ENCODE results near the gene RASA2.
A peak's percentile ranks its signal among the peaks of the same experiment; 100 is the strongest.

RASA2 gene

DNA sequence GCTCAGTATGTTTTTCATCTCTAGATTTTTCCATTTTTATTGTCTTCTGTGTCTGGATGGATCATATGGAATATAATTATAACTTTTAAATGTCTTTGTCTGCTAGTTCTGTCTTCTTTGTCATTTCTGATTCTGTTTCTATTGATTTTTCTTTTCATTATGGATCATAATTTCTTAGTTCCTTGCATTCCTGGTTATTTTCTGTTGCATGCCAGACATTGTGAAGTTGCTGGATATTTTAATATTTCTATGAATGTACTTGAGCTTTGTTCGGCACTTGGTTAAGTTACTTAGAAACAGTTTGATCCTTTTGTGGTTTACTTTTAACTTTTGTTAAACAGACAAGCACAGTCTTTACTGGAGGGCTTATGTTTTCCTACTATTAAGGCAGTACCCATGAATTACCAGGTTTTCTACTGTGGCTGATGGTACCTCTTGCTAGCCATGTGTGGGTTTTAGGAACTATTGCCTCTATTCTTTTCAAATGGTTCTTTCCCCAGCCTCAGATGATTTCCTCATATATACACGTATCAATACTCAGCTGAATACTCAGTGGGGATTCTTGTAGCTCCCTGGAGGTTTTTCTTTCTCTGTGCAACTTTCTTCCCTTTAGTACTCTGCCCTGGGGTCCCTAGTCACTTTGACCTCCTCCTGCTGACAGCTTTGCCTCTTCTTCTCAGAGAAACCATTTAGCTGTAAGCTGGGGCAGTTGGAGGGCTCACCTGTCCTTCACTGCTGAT, 64.3 kb downstream of the RASA2 start:
- Histone ChIP-seq H3K4me3 (no peak overlapping the region), H3K9ac (ENCODE audit: insufficient read length) (no peak overlapping the region), H3K36me3 (ENCODE audit: insufficient read depth, low read length) (peaks cover 33% of the 10 kb centered on the region), H3K27ac (no peak overlapping the region), H3K9me3 (ENCODE audit: low read depth, low read length) (peaks cover 14% of the 10 kb centered on the region; the same call in 1 of the 2 replicates)
- no peak for TF ChIP-seq POLR2AphosphoS5 (IDR thresholded peaks at IDR 0.05; ENCODE audit: borderline replicate concordance, low read depth, low read length)
- TF ChIP-seq FOXP2 (optimal IDR thresholded peaks at IDR 0.05; ENCODE audit: control extremely low read depth, extremely low read length, insufficient read depth) = no peak
- no peak for TF ChIP-seq EZH2 (IDR thresholded peaks at IDR 0.05)
- no peak for DNase-seq (ENCODE audit: low read depth, low spot score)

DNA sequence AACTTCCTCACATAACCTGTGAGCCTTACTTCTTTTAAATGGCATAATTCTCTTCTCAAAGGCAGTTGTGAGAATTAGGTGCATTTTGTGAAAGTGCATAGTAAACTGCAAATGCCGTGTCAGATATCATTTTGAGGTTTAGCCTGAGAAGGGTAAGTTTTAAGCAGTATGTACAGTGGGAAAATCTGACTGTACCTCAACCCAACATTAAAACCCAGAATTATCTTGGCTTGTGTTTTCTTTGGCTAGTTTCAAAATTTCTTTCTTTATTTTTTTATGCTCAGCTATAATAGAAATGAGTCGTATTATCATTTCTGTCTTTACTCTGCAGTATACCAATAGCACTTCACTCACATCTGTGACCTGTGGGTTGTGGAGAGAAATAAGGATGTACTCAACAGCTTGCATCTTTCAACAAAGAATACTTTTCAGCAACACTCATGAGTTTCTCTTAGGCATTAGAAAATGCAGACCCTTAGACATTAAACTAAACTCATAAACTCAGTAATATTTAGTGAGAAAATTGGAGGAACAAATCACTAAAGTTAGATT, 65.7 kb downstream of the RASA2 start:
- no peak overlapping the region for H3K4me3 ChIP-seq

DNA sequence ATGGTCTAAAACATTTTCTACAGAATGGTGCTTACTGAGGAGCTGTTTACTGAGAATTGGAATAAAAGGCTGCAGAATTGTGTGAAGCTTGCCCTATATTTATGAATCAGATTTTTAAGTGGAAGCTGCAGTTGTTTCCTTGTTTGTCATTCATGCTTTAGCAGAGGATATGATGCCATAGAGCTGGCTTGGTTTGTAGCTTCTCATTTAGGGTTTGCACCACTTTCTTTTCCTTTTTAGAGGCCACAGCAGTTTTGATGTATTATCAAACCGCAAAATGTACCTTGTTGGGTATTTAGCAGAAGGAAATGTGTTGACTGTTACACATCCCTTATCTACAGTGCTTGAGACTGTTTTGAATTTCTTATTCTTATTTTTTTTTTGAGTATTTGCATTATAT, 66.2 kb downstream of the RASA2 start:
- no peak for DNase-seq (ENCODE audit: low read depth, low spot score)
- no peak for TF ChIP-seq FOXP2 (optimal IDR thresholded peaks at IDR 0.05; ENCODE audit: control extremely low read depth, extremely low read length, insufficient read depth)
- no peak for TF ChIP-seq EZH2 (IDR thresholded peaks at IDR 0.05)
- TF ChIP-seq POLR2AphosphoS5 (IDR thresholded peaks at IDR 0.05; ENCODE audit: borderline replicate concordance, low read depth, low read length) = no peak
- H3K27ac ChIP-seq = no peak overlapping the region

More for the DNA sequence above, 65.7 kb downstream of the RASA2 start:
- no peak for TF ChIP-seq POLR2AphosphoS5 (IDR thresholded peaks at IDR 0.05; ENCODE audit: borderline replicate concordance, low read depth, low read length)
- no peak for TF ChIP-seq EZH2 (IDR thresholded peaks at IDR 0.05)
- no peak for TF ChIP-seq FOXP2 (optimal IDR thresholded peaks at IDR 0.05; ENCODE audit: control extremely low read depth, extremely low read length, insufficient read depth)
- Histone ChIP-seq H3K27ac (no peak overlapping the region), H3K9ac (ENCODE audit: insufficient read length) (no peak overlapping the region), H3K9me3 (ENCODE audit: low read depth, low read length) (peaks cover 1% of the 10 kb centered on the region; the same call in 1 of the 2 replicates), H3K36me3 (ENCODE audit: insufficient read depth, low read length) (peaks cover 25% of the 10 kb centered on the region)
- no peak for DNase-seq (ENCODE audit: low read depth, low spot score)

DNA sequence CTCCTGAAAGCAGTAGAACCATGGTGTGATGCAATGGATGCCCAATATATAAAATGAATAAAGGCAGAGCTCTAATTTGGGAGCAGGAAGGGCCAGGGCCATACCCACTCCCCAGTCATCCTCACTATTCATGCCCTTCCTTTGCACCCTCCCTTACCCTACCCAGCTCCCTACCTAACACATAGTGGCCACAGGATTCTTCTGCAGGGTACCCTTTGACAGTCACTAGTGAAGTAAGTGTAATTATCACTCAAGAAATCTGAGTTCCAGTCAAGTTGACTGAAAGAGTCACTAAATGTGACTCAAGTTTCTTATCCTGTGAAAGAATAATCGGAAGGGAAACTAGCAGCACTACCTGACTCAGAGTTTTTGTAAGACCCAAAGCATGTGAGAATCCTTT, 69.2 kb downstream of the RASA2 start:
- H3K36me3 ChIP-seq (ENCODE audit: insufficient read depth, low read length) = 0 out of 2 replicates have a peak, but pooled peaks cover 4% of the 10 kb centered on the region
- TF ChIP-seq POLR2AphosphoS5 (IDR thresholded peaks at IDR 0.05; ENCODE audit: borderline replicate concordance, low read depth, low read length) (no peak), EZH2 (IDR thresholded peaks at IDR 0.05) (no peak), FOXP2 (optimal IDR thresholded peaks at IDR 0.05; ENCODE audit: control extremely low read depth, extremely low read length, insufficient read depth) (no peak)
- no peak overlapping the region for H3K27ac ChIP-seq
- no peak for DNase-seq (ENCODE audit: low read depth, low spot score)
- H3K9me3 ChIP-seq (ENCODE audit: low read depth, low read length) = no peaks in the 10 kb centered on the region
- H3K4me3 ChIP-seq = no peak overlapping the region
- no peak overlapping the region for H3K9ac ChIP-seq (ENCODE audit: insufficient read length)

More for the DNA sequence above, 66.2 kb downstream of the RASA2 start:
- Histone ChIP-seq H3K4me3 (no peak overlapping the region), H3K9me3 (ENCODE audit: low read depth, low read length) (no peaks in the 10 kb centered on the region), H3K36me3 (ENCODE audit: insufficient read depth, low read length) (peaks cover 20% of the 10 kb centered on the region), H3K9ac (ENCODE audit: insufficient read length) (no peak overlapping the region)

DNA sequence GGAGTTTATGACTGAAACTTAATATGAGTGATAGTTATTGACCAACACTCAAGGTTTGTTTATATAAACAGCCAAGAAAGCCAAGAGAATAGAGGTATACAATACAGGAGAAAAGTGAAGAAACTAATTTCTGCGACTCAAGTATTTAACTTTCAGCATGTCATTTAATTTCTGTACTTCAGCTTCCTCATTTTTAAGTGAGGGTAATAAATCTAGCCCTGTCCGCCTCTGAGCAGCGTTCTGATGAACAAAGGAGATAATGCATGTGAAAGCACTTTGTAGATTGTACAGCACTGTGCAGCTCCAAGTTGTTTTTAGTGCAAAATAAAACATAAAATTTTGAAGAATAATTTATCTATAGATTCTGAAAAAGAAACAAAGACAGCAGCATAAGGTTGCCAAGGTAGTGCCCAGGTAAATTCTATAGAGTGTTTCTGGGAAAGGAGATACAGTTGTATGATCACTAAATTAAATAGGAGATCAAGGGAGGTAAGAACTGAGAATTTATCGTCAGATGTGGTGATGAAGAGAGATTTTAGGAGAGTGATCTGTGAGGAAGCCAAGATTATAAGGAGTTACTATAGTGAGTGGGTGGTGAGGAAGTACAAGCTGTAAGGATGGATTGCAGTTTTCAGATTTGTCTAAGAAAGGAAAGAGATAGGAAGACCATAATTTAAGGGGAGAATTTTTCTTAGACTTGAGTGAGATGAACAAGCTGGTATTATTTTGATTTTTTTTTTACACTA, 71.3 kb downstream of the RASA2 start:
- 0 out of 2 replicates have a peak, but pooled peaks cover 4% of the 10 kb centered on the region for H3K36me3 ChIP-seq (ENCODE audit: insufficient read depth, low read length)
- H3K4me3 ChIP-seq = no peak overlapping the region
- H3K27ac ChIP-seq = no peak overlapping the region
- no peak for DNase-seq (ENCODE audit: low read depth, low spot score)
- no peaks in the 10 kb centered on the region for H3K9me3 ChIP-seq (ENCODE audit: low read depth, low read length)
- peak overlapping the region; percentile 29 for H3K9ac ChIP-seq (ENCODE audit: insufficient read length)
- TF ChIP-seq POLR2AphosphoS5 (IDR thresholded peaks at IDR 0.05; ENCODE audit: borderline replicate concordance, low read depth, low read length) = no peak
- no peak for TF ChIP-seq FOXP2 (optimal IDR thresholded peaks at IDR 0.05; ENCODE audit: control extremely low read depth, extremely low read length, insufficient read depth)
- TF ChIP-seq EZH2 (IDR thresholded peaks at IDR 0.05) = no peak

DNA sequence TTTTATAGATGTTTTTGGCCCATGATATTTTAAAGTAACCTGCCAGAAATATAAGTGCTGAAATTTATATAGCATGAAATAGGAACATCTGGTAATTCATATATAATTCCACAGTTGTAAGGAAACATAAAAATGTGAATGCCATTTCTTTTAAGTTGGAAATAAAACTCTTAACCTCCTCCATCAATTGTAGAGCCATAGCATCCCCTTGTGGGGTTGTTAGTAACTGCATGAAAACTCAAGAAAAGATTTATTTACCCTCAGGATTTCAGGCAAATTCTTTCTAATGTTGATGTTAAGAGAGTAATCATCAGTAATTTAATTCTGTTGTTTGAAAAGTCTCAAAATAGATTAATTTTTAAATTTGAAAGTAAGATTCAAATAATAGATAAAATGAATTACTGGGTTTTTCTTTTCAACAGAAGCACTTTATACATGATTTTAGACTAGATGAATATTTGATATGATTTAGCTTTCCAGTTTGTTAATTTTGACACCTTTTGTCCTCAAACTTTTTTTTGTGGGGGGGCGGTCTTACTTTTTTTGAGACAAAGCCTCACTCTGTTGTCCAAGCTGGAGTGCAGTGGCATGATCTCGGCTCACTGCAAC, 74.7 kb downstream of the RASA2 start:
- H3K9me3 ChIP-seq (ENCODE audit: low read depth, low read length) = no peaks in the 10 kb centered on the region
- TF ChIP-seq POLR2AphosphoS5 (IDR thresholded peaks at IDR 0.05; ENCODE audit: borderline replicate concordance, low read depth, low read length) (no peak), FOXP2 (optimal IDR thresholded peaks at IDR 0.05; ENCODE audit: control extremely low read depth, extremely low read length, insufficient read depth) (no peak)
- 0 out of 2 replicates have a peak, but pooled peaks cover 4% of the 10 kb centered on the region for H3K36me3 ChIP-seq (ENCODE audit: insufficient read depth, low read length)
- no peak overlapping the region for H3K4me3 ChIP-seq
- H3K27ac ChIP-seq = no peak overlapping the region; the same call in 1 of the 2 replicates
- peak; percentile 86 for DNase-seq (ENCODE audit: low read depth, low spot score)
- no peak overlapping the region for H3K9ac ChIP-seq (ENCODE audit: insufficient read length)

DNA sequence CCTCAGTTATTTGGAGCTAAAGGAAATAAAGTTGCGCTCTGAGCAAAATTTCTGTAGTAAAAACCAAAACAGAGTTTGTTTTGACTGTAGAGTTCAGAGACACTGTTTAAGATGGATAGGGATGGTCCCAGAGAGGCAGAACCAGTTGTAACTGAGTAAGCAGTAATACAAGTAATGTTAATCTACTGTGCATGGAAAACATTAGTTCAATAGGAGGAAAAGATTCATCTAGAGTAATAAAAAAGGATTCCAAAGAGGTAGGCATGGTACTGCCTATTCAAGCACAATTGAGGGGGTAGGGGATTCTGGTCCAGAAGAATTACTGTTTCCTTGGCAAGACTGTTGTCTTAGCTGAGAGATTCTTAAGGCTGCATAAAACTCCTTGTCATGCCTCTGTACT, 77.4 kb downstream of the RASA2 start:
- no peak for DNase-seq (ENCODE audit: low read depth, low spot score)
- no peaks in the 10 kb centered on the region for H3K36me3 ChIP-seq (ENCODE audit: insufficient read depth, low read length)
- H3K9me3 ChIP-seq (ENCODE audit: low read depth, low read length) = no peaks in the 10 kb centered on the region
- no peak overlapping the region for H3K27ac ChIP-seq
- TF ChIP-seq EZH2 (IDR thresholded peaks at IDR 0.05) (no peak), POLR2AphosphoS5 (IDR thresholded peaks at IDR 0.05; ENCODE audit: borderline replicate concordance, low read depth, low read length) (no peak), FOXP2 (optimal IDR thresholded peaks at IDR 0.05; ENCODE audit: control extremely low read depth, extremely low read length, insufficient read depth) (no peak)
- no peak overlapping the region for H3K9ac ChIP-seq (ENCODE audit: insufficient read length)
- no peak overlapping the region for H3K4me3 ChIP-seq

DNA sequence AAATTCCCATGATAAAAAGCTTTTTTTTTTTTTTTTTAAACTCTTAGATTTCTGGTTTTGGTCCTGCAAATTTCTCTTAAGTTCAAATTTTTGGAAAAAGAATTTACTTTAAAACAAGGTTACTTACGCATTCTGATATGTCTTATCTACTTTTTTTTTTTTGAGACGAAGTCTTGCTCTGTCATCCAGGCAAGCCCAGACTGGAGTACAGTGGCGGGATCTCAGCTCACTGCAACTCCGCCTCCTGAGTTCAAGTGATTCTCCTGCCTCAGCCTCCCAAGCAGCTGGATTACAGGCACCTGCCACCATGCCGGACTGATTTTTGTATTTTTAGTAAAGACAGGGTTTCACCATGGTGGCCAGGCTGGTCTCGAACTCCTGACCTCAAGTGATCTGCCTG, 83.2 kb downstream of the RASA2 start:
- peaks cover 24% of the 10 kb centered on the region for H3K36me3 ChIP-seq (ENCODE audit: insufficient read depth, low read length)
- TF ChIP-seq EZH2 (IDR thresholded peaks at IDR 0.05) (no peak), POLR2AphosphoS5 (IDR thresholded peaks at IDR 0.05; ENCODE audit: borderline replicate concordance, low read depth, low read length) (no peak), FOXP2 (optimal IDR thresholded peaks at IDR 0.05; ENCODE audit: control extremely low read depth, extremely low read length, insufficient read depth) (no peak)
- no peak for DNase-seq (ENCODE audit: low read depth, low spot score)
- no peaks in the 10 kb centered on the region for H3K9me3 ChIP-seq (ENCODE audit: low read depth, low read length)
- H3K9ac ChIP-seq (ENCODE audit: insufficient read length) = no peak overlapping the region
- H3K4me3 ChIP-seq = no peak overlapping the region
- H3K27ac ChIP-seq = no peak overlapping the region

Data from SK-N-MC (cell line).